ENCODE results near the gene BRD3OS. TPM values are rescaled to one million over a fixed set of nuclear protein-coding genes. Genes with fewer than 3 reads are reported as not detected.

The BRD3OS gene
- total RNA-seq, 2 experiments from 2014 or later: 15.1 to 18.0 TPM

GRCh38 chr9:134011401-134011800 lies 13.9 kb upstream of the BRD3OS start:
- no peaks in the 10 kb centered on the region for H3K36me3 Mint-ChIP-seq (ENCODE audit: low read depth)
- H3K4me3 Mint-ChIP-seq: no peak overlapping the region
- no peaks in the 10 kb centered on the region for H3K4me1 Mint-ChIP-seq
- ATAC-seq (no peak), DNase-seq (no peak)
- ChIA-PET CTCF (no interaction called here), POLR2A (no interaction called here)
- peaks cover 2% of the 10 kb centered on the region for H3K27me3 Mint-ChIP-seq
- intact Hi-C loops (cut with DNase I, micrococcal nuclease): no loop called here
- H3K9me3 Mint-ChIP-seq (ENCODE audit: low read depth): no peaks in the 10 kb centered on the region
- H3K27ac Mint-ChIP-seq: no peak overlapping the region

- intact Hi-C loops (cut with DNase I, micrococcal nuclease): no loop called here
- H3K4me3 Mint-ChIP-seq: no peak overlapping the region
- CTCF ChIA-PET: no interaction called here
- no peaks in the 10 kb centered on the region for H3K36me3 Mint-ChIP-seq (ENCODE audit: low read depth)
- POLR2A ChIA-PET: no interaction called here
- H3K9me3 Mint-ChIP-seq (ENCODE audit: low read depth): no peaks in the 10 kb centered on the region
- H3K4me1 Mint-ChIP-seq: no peaks in the 10 kb centered on the region
- ATAC-seq (no peak), DNase-seq (no peak)
- H3K27ac Mint-ChIP-seq: no peak overlapping the region
- H3K27me3 Mint-ChIP-seq: no peaks in the 10 kb centered on the region
These were observed 10.3 kb upstream of the BRD3OS start for GRCh38 chr9:134014946-134015345.

GRCh38 chr9:134024214-134024792 lies 978 bp upstream of the BRD3OS start:
- ChIA-PET CTCF (interaction anchor here (0.6 to 1.3 kb wide), 2 partner anchors 30 to 383 kb away, joined by 3 to 10 read pairs; no protein-coding TSS in a partner anchor), POLR2A (interaction anchor here (0.6 to 1.9 kb wide), 5 partner anchors 44 to 548 kb away, joined by 3 to 5 read pairs (median 3); partner anchors contain the start of gene WDR5)
- no peak for DNase-seq
- Mint-ChIP-seq H3K9me3 (ENCODE audit: low read depth) (no peaks in the 10 kb centered on the region), H3K27ac (no peak overlapping the region), H3K4me3 (no peak overlapping the region), H3K27me3 (no peaks in the 10 kb centered on the region), H3K4me1 (peaks cover 4% of the 10 kb centered on the region), H3K36me3 (ENCODE audit: low read depth) (peaks cover 6% of the 10 kb centered on the region)
- ATAC-seq: no peak
- intact Hi-C loops (cut with DNase I, micrococcal nuclease): no loop called here

- no peaks in the 10 kb centered on the region for H3K9me3 Mint-ChIP-seq (ENCODE audit: low read depth)
- ATAC-seq (peak; percentile 38), DNase-seq (peak; percentile 75)
- H3K4me3 Mint-ChIP-seq: peak overlapping the region; percentile 74
- H3K27ac Mint-ChIP-seq: no peak overlapping the region
- peaks cover 4% of the 10 kb centered on the region for H3K4me1 Mint-ChIP-seq
- no peaks in the 10 kb centered on the region for H3K27me3 Mint-ChIP-seq
- H3K36me3 Mint-ChIP-seq (ENCODE audit: low read depth): peaks cover 6% of the 10 kb centered on the region
- ChIA-PET CTCF (interaction anchor here (0.6 to 1.3 kb wide), 9 partner anchors 17 to 110 kb away, joined by 3 to 10 read pairs (median 3); partner anchors contain the start of gene WDR5), POLR2A (interaction anchor here (0.7 to 1.9 kb wide), 5 partner anchors 34 to 139 kb away, joined by 3 to 5 read pairs (median 5); partner anchors contain the start of genes RNU6ATAC and WDR5)
- intact Hi-C loops (cut with DNase I, micrococcal nuclease): loop anchor here (1.0 to 5.0 kb wide), 15 partner anchors 34 to 1966 kb away; partner anchors contain the start of genes BRD3 (in 2 of the 2), CACFD1 (in 1 of the 2), CAMSAP1 (in 1 of the 2) and MRPS2 (in 1 of the 2)
These were observed 593 bp downstream of the BRD3OS start for GRCh38 chr9:134025606-134026541.

GRCh38 chr9:134026581-134026980 lies 1.3 kb downstream of the BRD3OS start:
- intact Hi-C loops (cut with DNase I, micrococcal nuclease): loop anchor here in 1 of 2 experiments (5.0 kb wide), 2 partner anchors 1881 to 1966 kb away; partner anchors contain the start of gene CAMSAP1
- Mint-ChIP-seq H3K27ac (no peak overlapping the region), H3K4me1 (peaks cover 4% of the 10 kb centered on the region), H3K9me3 (ENCODE audit: low read depth) (no peaks in the 10 kb centered on the region), H3K4me3 (peak overlapping the region; percentile 74), H3K27me3 (no peaks in the 10 kb centered on the region), H3K36me3 (ENCODE audit: low read depth) (peaks cover 6% of the 10 kb centered on the region)
- ChIA-PET POLR2A (no interaction called here), CTCF (interaction anchor here (0.7 kb wide), 2 partner anchors 32 to 40 kb away, joined by 3 read pairs; no protein-coding TSS in a partner anchor)
- DNase-seq: no peak
- ATAC-seq: no peak

GRCh38 chr9:134026981-134027380 lies 1.7 kb downstream of the BRD3OS start:
- DNase-seq: no peak
- no peak overlapping the region for H3K27ac Mint-ChIP-seq
- H3K27me3 Mint-ChIP-seq: no peaks in the 10 kb centered on the region
- H3K4me3 Mint-ChIP-seq: peak overlapping the region; percentile 74
- no peak for ATAC-seq
- intact Hi-C loops (cut with DNase I, micrococcal nuclease): loop anchor here in 1 of 2 experiments (5.0 kb wide), 2 partner anchors 1880 to 1965 kb away; partner anchors contain the start of gene CAMSAP1
- H3K4me1 Mint-ChIP-seq: peaks cover 4% of the 10 kb centered on the region
- POLR2A ChIA-PET: no interaction called here
- H3K36me3 Mint-ChIP-seq (ENCODE audit: low read depth): peaks cover 6% of the 10 kb centered on the region
- CTCF ChIA-PET: interaction anchor here (0.7 kb wide), 1 partner anchor 634 kb away, joined by 3 read pairs; no protein-coding TSS in a partner anchor
- no peaks in the 10 kb centered on the region for H3K9me3 Mint-ChIP-seq (ENCODE audit: low read depth)

GRCh38 chr9:134027561-134027960 lies 2.3 kb downstream of the BRD3OS start:
- H3K27ac Mint-ChIP-seq: no peak overlapping the region
- H3K4me3 Mint-ChIP-seq: no peak overlapping the region
- peaks cover 4% of the 10 kb centered on the region for H3K4me1 Mint-ChIP-seq
- DNase-seq (no peak), ATAC-seq (no peak)
- CTCF ChIA-PET: interaction anchor here (0.7 kb wide), 2 partner anchors 253 to 633 kb away, joined by 3 read pairs; no protein-coding TSS in a partner anchor
- H3K9me3 Mint-ChIP-seq (ENCODE audit: low read depth): no peaks in the 10 kb centered on the region
- intact Hi-C loops (cut with DNase I, micrococcal nuclease): loop anchor here in 1 of 2 experiments (5.0 kb wide), 2 partner anchors 1880 to 1965 kb away; partner anchors contain the start of gene CAMSAP1
- H3K36me3 Mint-ChIP-seq (ENCODE audit: low read depth): peaks cover 6% of the 10 kb centered on the region
- POLR2A ChIA-PET: no interaction called here
- no peaks in the 10 kb centered on the region for H3K27me3 Mint-ChIP-seq

GRCh38 chr9:134028076-134028475 lies 2.8 kb downstream of the BRD3OS start:
- no peak overlapping the region for H3K4me3 Mint-ChIP-seq
- POLR2A ChIA-PET: no interaction called here
- H3K9me3 Mint-ChIP-seq (ENCODE audit: low read depth): no peaks in the 10 kb centered on the region

GRCh38 chr9:134028575-134029247 lies 3.4 kb downstream of the BRD3OS start:
- POLR2A ChIA-PET: no interaction called here
- Mint-ChIP-seq H3K4me1 (peaks cover 4% of the 10 kb centered on the region), H3K36me3 (ENCODE audit: low read depth) (peaks cover 15% of the 10 kb centered on the region), H3K27ac (no peak overlapping the region), H3K4me3 (no peak overlapping the region), H3K9me3 (ENCODE audit: low read depth) (no peaks in the 10 kb centered on the region), H3K27me3 (no peaks in the 10 kb centered on the region)
- no peak for ATAC-seq
- CTCF ChIA-PET: no interaction called here
- DNase-seq: no peak
- intact Hi-C loops (cut with DNase I, micrococcal nuclease): loop anchor here in 1 of 2 experiments (5.0 kb wide), 2 partner anchors 1879 to 1964 kb away; partner anchors contain the start of gene CAMSAP1

More at GRCh38 chr9:134028076-134028475, 2.8 kb downstream of the BRD3OS start:
- DNase-seq: no peak
- no peak for ATAC-seq
- Mint-ChIP-seq H3K36me3 (ENCODE audit: low read depth) (peaks cover 10% of the 10 kb centered on the region), H3K27ac (no peak overlapping the region), H3K27me3 (no peaks in the 10 kb centered on the region), H3K4me1 (peaks cover 4% of the 10 kb centered on the region)
- intact Hi-C loops (cut with DNase I, micrococcal nuclease): loop anchor here in 1 of 2 experiments (5.0 kb wide), 2 partner anchors 1879 to 1964 kb away; partner anchors contain the start of gene CAMSAP1
- CTCF ChIA-PET: interaction anchor here (0.7 kb wide), 1 partner anchor 253 kb away, joined by 3 read pairs; no protein-coding TSS in a partner anchor

- DNase-seq (no peak), ATAC-seq (no peak)
- POLR2A ChIA-PET: no interaction called here
- intact Hi-C loops (cut with DNase I, micrococcal nuclease): loop anchor here in 1 of 2 experiments (5.0 kb wide), 2 partner anchors 1878 to 1963 kb away; partner anchors contain the start of gene CAMSAP1
- Mint-ChIP-seq H3K4me1 (peaks cover 4% of the 10 kb centered on the region), H3K27ac (no peak overlapping the region), H3K36me3 (ENCODE audit: low read depth) (peaks cover 15% of the 10 kb centered on the region), H3K4me3 (no peak overlapping the region), H3K27me3 (no peaks in the 10 kb centered on the region), H3K9me3 (ENCODE audit: low read depth) (no peaks in the 10 kb centered on the region)
- CTCF ChIA-PET: no interaction called here
These were observed 4.3 kb downstream of the BRD3OS start for GRCh38 chr9:134029248-134030226.

All from activated CD4-positive, alpha-beta T cell treated with anti-CD3 and anti-CD28 coated beads for 36 hours (primary cell).